GM18858 (cell line): ENCODE data around the gene DHX16.

Source experiments
- ATAC-seq: cut with Tn5 transposase; IDR thresholded peaks from one replicate; pipeline ENCODE4 v1.9.1; 2021; ENCODE audit not compliant: unreplicated experiment

The DHX16 gene

GRCh38 chr6:30640481-30640880, 32.3 kb downstream of the DHX16 start:
- ATAC-seq = no peak

GRCh38 chr6:30635834-30636233, 37.0 kb downstream of the DHX16 start:
- ATAC-seq = no peak

DNA sequence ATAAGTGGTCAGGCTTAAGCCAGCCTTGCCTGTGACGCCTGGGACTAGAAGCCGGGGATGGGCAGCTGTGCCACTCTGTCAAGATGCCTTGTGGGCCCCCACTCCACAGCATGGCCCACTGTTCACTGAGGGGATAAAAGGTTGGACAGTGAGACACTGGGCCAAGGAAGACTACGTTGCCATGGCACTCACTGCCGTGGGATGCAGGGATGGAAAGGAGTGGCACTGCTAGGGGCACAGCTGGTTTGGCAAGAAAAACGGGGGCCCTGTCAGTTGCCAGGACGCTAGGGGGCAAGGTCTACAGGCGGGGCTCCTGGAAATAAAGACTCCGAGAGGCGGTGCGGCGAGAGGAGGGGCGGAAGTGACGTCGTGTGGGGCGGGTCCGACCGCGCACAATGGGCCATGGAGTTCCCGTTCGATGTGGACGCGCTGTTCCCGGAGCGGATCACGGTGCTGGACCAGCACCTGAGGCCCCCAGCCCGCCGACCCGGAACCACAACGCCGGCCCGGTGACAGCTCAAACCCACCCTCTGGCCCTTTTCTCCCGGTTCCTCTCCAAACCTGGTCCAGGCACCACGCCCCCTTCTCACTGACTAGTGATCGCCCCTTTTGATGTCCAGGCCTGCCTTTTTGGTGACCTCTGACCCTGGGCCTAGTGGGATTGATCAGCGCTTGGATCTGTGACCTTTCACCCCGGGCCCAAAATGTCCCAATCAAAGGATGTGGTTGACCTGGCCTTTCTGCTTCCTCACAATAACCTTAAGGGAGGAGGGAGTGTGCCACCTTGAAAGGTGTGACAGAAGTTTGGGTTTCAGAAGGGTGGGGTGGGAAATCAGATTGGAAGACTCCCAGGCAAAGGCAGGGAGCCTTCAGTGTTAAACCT, 46.1 kb downstream of the DHX16 start, which contains the start of gene ATAT1:
Gene ATAT1 (plus strand): TSS at position 391 of the 883 bp plus-strand sequence.
- ATAC-seq = no peak

DNA sequence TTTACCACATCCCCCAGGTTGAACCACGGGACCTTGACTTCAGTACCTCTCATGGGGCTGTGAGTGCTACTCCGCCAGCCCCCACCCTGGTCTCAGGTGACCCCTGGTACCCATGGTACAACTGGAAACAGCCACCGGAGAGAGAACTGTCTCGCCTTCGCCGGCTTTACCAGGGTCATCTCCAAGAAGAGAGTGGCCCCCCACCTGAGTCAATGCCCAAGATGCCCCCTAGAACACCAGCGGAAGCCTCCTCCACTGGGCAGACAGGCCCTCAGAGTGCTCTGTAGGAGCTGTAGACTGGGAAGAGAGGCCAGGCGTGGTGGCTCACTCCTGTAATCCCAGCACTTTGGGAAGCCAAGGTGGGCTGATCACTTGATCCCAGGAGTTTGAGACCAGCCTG, 47.3 kb downstream of the DHX16 start:
- no peak for ATAC-seq

DNA sequence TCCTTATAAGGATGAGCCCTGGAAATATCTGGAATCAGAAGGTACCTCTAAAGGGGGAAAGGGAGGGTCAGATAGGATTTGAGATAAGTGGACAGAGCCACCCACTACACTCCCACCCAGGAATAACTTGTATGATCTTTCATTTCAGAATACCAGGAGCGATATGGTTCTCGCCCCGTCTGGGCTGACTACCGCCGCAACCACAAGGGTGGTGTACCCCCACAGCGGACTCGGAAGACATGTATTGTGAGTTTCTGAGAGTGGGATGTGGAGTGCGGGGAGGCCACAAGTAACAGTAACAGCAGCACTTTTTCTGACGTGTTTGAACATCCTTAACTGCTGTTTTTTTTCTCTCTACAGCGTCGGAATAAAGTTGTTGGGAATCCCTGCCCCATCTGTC, 53.2 kb downstream of the DHX16 start:
- ATAC-seq = no peak

DNA sequence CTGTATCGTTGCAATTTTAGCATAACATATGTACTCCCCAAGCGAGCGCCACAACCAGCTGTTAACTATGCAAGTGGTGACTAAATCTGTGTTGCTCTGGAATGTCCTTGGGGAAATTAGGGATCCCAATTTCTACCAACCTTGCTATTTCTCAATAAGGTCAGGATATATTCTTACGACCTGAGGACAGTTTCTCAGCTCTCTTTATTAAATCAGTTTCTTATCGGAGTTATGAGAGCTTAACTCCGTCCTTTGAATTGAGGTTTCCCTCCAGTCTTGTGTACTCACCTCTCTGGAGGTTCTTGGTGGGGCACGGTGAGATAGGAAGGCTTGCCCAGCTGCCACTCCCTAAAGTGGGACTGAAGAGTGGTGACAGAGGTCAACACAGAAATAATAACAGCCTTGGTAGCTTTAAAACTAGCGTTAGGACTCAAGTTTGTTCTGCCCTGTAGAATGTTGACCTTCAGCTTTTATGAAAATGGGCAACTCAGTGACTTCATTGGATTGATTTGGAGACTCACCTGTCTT, 54.5 kb downstream of the DHX16 start:
- no peak for ATAC-seq

- ATAC-seq = peak; percentile 39
These were observed 55.1 kb downstream of the DHX16 start, which contains the start of gene MRPS18B for GRCh38 chr6:30617565-30618269. MRPS18B (plus strand) TSS chr6:30617840; CDS start chr6:30617866, 26 bp downstream.

DNA sequence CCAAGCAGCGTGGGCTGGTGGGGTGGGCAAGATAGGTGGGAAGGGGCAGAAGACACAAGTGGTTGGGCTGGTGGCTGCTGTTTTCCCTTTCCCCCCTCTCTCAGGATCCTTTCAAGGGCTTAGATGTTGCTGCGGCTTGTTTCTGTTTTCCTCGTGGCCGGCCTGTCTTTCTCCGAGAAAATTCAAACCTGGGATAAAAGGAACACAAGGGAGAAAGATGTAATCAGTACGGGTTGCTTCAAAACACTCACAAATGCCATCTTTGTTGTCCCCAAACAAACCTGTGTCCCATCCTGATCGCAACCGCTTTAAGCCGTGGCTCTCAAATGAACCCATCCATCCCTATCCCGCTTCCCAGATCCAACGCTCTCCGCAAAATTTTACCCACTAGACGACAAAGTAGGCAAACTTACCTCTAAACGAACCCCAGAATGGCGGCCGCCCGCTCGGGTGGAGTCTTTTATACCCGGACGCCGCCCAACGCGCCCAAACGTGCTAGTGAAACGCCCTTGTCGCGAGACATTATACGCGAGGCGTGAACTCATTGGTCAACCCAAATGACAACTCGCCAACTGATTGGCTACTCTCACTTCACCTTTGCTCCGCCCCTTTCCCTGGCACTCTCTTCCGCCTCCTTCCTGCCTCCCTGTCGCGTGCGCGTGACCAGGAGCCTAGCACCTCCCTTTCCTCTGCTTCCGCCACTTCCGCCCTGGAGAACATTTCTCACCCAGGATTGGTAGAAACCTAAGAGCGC, 55.8 kb downstream of the DHX16 start, which contains the start of gene PPP1R10:
Gene PPP1R10 (minus strand): TSS at position 433 of the 754 bp plus-strand sequence. CDS start 7,299 bp downstream, outside the sequence.
- ATAC-seq = peak; percentile 46

GRCh38 chr6:30615958-30616810, 56.6 kb downstream of the DHX16 start:
- ATAC-seq = no peak

DNA sequence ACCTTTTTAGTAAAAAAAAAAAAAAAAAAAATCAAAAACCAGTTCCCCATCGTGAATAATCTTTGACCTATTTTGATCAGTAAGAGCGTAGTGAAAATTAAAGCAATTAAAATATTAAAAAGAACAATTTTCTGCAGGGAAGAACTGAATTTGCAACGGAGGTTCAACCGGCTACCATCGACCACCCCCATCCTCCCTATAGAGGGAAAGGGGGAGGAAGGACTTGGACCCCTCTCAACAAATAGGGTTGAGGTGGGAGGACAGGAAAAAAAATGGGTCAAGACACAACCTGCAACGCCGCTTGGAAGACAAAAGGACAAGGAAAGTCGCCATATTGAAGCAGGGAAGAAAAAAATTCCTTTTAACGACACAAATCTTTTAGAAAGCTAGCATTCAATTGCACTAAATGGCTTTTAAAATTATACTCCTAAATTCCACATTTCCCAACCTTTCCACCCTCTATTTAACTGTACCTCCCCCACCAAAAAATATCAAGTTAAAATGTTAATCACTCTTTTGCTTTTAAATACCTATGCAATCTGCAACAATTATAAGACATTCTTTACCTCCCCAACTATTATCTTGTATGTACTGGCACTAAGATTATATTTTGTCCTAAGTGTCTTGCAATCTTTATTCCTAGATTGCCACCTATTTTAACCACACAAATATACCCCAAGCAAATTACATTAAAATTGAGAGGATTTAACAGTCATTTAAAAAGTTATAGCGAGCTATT, 57.4 kb downstream of the DHX16 start:
- ATAC-seq = no peak

DNA sequence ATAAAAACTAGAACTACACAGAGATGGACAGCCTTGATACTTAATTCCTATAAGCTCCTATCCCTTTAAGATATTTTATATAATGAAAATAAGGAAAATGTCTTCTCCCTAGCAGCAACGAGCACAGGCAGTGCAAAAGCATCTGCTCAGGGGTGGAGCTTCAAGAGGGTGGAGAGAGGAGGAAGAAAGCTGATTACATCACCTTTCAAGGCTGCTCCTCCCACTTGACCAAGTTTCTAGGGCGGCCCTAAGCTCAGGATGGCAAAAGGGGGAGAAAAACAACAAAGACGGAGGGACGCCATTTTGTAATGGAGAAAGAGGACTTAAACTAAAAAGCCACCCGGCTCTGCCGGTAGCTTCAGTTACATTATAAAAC, 58.0 kb downstream of the DHX16 start:
- ATAC-seq = peak; percentile 29

- ATAC-seq = no peak
These were observed 58.6 kb downstream of the DHX16 start for GRCh38 chr6:30614044-30614842.

GRCh38 chr6:30613251-30614043, 59.4 kb downstream of the DHX16 start:
- ATAC-seq = no peak

- ATAC-seq = no peak
These were observed 60.0 kb downstream of the DHX16 start for GRCh38 chr6:30612687-30613248.

DNA sequence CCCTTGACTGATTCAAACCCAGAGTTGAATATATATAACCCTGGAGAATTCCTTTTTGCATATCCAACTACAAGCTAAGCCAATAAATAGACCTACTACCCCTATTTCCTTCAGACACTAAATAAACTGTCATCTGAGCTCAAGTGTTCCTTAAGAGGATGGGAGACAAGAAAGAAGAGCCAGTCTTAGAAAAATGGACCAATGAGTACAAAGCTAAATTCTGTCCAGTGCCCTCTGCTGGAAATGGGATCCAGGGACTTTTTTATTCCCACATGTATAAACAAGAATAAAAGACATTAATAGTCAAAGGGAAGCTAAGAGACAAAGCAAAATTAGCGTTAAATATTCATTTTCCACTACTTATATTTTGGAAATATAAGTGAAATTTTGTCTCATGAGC, 60.6 kb downstream of the DHX16 start:
- ATAC-seq = no peak

DNA sequence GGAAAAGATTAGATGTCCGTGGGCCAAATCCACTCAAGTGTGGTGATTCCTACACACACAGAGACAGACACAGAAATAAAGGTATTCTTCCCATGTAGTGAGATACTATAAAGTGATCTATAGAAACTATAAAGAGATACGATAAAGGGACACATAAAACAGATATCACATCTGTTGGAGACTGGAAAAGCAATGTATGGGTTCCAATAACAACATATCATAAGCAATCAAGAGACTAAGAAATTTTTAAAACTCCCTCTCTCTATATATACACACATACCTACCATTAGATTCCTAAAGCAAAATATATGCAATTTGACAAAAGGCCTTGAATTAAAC, 61.0 kb downstream of the DHX16 start:
- ATAC-seq = no peak

GRCh38 chr6:30611150-30611855, 61.5 kb downstream of the DHX16 start:
- ATAC-seq = no peak
